Fibroblast of skin of abdomen (primary cell): Measurements from ENCODE around the gene SH3TC1.

Source experiments
- DNase-seq: peaks from one replicate; pipeline ENCODE4 v3.0.0-alpha.2; 2013

Gene SH3TC1

DNA sequence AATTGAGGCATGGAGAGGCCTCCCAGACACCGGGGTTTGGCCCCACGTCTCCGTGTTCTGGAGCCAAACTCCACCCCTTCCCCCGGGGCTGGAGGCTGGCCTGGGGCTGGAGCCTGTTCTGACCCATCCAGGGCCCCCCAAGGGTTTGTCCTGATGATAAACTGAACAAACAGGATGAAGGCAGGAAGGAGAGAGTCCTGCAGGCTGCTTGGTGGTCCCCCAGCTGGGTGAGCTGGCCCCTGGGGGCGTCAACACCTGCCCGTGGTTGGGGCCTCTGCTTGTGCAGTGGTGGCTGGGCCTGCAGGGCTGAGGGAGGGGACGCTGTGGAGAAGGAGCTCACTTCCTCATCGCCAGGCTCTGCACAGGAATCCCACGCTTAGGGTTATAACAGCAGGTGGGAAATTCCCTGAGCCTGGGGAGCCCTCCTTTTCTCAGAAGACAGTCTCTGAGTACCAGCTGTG is 2.3 kb downstream of the SH3TC1 start:
- no peak for DNase-seq

DNA sequence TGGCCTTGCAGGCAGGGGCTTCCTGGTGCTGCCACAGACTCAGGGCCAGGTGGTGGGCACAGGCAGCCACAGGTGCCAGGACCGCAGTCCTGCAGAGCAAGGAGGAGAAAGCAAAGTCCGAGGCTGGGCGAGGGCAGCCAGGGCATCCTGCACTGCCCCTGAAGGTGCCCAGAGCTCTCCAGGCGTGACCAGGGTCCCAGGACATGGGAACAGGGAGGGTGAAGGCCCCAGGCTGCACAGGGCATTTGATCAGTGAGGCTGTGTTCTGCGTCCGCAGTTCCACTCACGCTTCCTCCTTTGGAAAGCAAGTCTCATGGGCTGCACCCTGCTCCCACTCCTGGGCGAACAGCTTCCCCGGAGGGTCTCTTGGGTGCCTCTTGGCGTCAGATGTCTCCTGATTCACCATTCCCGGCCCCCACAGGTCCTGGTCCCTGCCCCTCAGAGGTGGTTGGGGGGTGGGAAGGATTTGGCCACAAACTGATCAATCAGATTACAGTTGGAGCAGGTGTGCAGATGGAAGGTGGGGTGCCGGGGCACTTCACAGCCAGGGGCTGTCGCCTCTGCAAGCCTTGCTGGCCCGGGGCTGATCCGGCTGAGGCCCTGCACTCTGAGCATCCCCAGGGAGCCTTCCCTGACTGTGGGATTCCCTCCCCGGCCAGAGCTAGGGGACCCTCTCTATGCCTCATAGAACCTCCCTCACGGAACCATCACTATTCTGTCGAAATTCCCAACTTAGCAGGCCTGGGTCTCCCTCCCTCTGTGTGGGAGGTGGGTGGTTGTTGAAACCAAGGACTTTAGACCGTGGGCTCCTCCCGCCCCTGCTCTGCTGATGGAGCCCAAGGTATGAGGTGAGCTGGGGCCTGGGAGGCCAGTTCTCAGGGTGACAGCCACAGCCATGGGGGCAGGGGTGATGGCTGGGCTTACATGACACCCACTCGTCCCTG is 3.3 kb downstream of the SH3TC1 start:
- no peak for DNase-seq

GRCh38 chr4:8203052-8203401 is 3.9 kb downstream of the SH3TC1 start:
- no peak for DNase-seq

DNA sequence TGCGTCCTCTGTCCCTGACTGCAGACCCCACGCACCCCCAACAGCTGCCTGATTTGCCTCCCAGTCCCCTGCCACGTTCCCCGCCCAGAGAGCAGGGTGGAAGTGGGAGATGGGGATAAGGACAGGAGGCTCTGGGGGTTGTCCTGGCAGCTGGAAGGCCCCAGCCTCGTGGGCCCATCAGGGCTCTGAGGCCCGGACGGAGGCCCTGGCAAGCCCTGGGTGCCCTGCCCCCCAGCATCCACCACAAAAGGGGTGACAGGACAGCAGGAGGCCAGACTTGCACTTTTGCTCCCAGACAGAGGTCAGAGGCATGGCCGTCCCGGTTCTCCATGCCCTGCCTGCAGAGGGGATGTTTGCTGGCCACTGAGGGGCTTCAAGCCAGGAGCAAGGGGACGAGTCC is 4.7 kb downstream of the SH3TC1 start:
- no peak for DNase-seq

DNA sequence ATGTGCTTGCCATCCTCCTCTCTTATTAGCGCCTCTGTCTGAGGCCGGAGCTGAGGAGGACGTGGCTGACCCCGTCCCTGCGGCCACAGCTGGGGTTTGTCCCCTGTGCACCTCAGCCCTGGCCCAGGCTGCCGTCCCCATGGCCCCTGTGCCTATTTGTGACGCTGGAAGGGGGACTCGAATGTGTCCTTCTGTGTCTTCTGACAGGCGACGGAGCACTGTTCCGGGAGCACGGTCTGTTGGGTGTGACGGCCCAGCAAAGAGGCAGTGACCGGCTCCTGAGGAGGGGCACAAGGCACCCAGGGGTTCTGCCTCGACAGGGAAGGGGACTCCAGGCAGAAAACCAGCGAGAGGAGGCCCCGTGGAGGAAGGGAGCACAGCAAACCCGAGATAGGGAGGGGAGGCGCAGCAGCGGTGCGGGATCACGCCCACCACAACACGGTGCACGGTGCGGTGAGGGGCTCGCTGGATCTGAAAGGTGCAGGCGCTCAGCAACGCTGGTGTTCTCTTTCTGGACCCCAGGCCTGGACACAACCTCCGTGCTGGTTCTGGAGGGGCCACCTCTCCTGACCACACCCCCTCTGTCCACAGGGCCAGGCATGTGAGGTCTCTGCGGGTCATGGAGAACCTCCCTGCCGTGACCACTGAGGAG is 5.6 kb downstream of the SH3TC1 start:
- DNase-seq: no peak

DNA sequence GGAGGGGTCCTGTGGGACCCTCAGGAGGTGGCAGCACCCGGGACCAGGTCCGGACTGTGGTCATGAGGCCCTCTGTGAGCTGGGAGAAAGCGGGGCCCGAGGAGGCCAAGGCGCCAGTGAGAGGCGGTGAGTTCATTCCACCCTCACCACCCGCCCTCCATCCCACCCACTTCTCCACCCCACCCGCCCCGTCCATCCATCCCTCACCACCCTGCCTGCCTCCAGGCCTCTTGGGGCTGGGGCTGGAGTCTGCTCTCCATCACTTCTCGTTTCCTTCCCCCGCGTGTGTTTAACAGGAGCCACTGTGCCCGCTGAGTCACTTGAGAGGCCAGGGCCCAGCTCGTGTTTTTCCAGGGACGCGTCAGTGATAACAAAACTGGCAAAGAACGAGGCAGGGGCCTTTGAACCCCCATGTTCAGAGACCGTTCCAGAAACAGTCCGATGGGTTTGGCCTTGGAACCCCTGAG is 6.2 kb downstream of the SH3TC1 start:
- no peak for DNase-seq

DNA sequence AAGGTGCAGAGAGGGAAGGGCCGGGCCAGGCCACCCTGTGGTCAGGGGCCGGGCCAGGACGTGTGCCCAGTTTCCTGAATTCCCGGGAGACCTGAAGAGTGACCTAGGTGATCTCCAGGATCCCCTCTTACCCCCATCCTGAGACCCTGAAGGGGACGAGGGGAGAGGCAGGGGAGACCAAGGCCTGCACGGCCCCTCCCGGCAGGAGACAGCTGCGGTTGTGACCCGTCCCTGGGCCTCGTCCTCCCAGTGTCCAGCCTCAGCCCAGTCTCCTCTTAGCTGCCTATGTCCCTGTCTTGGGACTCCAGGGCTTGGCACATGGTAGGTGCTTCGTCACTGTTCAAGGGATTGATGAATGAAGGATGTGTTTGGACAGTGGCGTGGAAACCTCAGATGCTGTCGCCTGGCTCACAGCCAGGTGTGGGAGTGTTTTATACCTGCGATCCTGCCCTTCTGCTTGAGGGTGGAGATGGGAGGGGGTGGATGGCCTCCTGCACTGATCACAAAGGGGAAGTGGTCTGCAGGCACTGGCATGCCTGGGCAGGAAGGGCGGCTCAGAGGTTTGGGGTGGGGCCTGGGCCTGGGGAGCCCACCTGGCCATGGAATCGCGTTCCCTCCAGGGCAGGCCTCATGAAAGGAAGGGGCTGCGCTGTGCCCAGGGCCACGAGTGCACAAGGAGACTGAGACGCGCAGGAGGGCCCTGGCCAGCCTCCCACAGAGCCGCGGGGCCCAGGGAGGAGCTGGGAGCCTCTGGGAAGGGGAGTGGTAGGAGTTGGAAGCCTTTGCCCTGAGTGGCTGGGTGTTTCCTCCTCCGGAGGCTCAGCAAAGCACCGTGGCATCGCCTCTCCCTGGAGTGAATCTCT is 6.9 kb downstream of the SH3TC1 start:
- no peak for DNase-seq

GRCh38 chr4:8207314-8207713 is 8.2 kb downstream of the SH3TC1 start:
- no peak for DNase-seq

- no peak for DNase-seq
Observed at GRCh38 chr4:8208565-8208964, 9.5 kb downstream of the SH3TC1 start.

DNA sequence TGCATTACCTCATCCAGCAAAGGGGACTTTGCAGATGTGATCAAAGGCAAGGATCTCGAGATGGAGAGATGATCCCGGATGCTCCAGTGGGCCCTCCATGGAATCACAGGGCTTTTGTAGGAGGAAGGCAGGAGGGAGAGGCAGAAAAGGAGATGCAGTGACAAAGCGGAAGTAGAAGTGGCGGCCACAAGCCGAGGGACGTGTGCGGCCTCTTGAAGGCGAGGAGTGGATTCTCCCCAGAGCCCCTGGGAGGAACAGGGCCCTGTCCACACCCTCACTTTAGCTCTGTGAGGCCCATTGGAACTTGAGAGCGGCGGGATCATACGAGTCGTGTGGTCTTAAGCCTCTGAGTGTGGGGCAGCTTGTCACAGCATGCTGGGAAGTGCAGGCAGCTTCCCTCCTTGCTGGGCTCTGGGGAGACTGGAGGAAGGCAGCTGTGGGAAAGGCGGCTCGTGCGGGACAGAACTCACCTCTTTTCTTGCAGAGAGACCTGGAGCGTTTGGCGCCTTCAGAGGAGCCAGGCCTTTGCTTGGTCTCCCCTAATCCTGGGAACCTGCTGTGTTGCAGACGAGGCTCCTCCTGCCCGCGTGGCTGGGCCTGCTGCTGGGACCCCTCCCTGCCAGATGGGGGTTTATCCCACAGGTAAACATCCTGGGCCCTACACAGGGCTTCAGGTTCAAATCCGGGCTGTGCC is 10.2 kb downstream of the SH3TC1 start:
- no peak for DNase-seq

GRCh38 chr4:8210010-8210409 is 10.9 kb downstream of the SH3TC1 start:
- DNase-seq: no peak

DNA sequence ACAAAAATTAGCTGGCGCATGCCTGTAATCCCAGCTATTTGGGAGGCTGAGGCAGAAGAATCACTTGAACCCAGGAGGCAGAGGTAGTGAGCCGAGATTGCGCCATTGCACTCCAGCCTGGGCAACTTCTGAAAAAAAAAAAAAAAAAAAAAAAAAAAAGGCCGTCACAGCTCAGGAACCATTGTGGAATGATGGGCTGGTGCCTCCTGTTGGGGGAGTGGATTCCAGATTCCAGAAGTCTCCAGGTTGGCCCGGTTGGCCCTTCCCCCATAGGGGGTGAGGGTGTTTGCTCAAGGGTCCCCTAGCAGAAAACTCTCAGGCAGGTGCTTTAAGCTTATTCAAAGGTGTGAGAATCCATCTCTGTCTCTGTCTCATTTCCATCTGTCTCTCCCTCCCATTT is 11.5 kb downstream of the SH3TC1 start:
- no peak for DNase-seq

- DNase-seq: no peak
Observed at GRCh38 chr4:8211251-8211650, 12.2 kb downstream of the SH3TC1 start.

DNA sequence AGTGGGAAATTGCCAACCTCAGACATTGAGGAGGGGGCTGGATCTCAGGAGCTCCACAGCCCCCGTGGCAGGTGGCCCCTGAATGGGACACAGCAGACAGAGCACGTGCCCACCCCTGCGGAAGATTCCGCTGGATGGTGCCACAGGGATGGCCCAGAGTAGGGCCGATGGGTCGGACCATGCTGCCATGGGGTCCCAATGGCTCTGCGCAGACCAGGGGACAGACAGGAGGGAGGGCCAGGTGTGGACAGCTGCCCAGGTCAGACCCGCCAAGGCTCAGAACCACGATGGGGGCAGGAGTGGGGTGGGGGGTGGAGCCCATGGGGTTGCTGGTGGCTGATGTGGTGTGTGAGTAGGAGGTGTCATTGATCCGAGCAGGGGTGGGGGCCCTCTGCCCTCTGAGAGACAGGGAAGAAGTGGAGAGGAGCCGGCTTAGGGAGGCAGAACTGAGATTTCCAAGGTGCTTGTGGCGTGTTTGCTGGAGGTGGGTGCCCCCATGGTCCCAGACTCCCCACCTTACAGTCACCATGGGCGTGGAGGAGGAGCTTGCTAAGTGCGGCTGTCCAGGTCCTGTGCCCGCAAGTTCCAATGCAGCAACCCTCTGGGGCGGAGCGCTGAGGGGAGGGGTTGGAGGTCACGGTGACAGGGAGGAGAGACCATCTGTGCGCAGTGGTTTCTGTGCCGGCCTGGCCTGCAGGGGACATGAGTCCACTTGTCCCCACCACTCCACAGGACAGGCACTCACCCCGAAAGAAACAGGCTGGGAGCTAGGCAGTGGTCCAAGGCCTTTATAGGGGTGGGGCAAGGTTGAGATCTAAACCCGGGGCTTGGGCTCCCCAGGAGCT is 12.9 kb downstream of the SH3TC1 start:
- DNase-seq: no peak

GRCh38 chr4:8212622-8213021 is 13.5 kb downstream of the SH3TC1 start:
- DNase-seq: no peak

GRCh38 chr4:8213121-8213520 is 14.0 kb downstream of the SH3TC1 start:
- no peak for DNase-seq

DNA sequence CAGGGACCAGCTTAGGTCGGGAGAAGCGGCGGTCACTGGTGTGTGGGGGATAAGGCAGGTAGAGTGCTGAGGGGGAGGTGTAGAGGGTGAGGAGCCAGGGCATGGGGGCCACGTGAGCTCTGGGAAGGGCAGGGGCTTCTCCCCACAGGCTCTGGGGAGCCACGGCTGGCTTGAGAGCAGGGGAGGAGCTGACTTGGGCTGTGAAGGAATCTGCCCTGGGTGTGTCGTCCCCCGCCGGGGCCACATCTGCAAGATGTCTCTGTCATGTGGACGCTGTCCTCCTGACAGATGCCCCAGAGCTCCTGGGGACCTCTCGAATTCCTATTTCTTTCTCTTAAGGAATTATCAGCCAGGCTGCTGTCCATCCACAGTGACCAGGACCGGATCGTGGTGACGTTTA is 15.0 kb downstream of the SH3TC1 start:
- DNase-seq: no peak

DNA sequence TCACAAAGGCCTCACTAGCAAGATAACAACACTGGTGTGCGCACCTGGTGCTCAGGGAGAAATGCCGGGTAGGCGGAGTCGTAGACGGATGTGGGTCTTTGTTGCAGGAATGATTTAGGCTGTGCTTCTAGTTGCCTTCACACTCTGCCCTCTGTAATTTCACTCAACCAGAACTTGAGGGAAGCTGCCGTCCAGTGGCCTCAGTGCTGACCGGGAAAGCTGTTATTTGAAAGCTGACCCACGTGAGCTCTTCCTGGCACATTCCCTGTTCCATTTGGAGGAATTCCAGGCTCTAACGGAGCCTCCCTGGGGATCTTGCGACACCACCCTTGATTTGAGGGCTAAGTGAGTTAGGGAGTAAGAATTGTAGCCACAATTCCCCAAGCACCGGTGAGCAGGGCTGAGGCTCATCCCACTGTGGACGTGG is 15.9 kb downstream of the SH3TC1 start:
- peak; percentile 55 for DNase-seq

- DNase-seq: no peak
Observed at GRCh38 chr4:8215641-8216442, 16.8 kb downstream of the SH3TC1 start.
